ENCODE measurements around the gene C1orf56. TPM values are rescaled to one million over a fixed set of nuclear protein-coding genes. Genes with fewer than 3 reads are reported as not detected.
A peak's percentile ranks its signal among the peaks of the same experiment; 100 is the strongest.

The C1orf56 gene
- total and polyA plus RNA-seq, 4 donors, result 1.5 to 11.2 (median 3.3) TPM

DNA sequence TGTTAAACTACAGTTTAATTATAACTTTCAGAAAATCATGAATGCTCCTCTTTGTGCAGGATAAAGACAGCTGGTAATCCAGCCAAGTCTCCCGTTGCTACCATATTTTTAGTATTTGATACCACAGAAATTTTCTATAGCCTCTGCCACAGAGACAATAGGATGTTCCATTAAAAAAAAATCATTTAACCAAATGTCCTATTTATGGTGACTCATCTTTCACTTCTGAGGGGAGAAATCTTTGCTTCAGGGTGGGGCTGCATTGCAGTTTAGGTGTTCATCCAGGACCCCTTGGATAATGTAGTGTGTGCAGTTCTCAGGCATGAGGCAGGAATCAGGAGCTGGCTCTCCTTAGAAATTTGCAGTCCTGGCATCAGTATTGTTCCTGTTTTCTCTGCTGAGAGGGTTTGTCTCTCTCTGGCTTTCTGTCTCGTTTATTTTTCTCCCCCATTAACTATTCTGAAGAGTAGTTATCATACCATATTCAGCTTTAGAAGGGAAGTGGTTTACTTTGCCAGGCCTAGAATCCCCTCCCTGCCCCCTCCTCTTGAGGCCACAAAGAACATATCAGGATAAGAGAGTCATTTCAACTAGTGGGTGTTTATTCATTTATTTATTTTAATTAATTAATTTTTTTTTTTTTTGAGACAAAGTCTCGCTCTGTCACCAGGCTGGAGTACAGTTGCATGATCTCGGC is 36.2 kb upstream of the C1orf56 start:
- Histone ChIP-seq H3K36me3 (ENCODE audit: control insufficient read depth in 4 of 4, insufficient read depth in 3 of 4, low read depth in 1 of 4, low read length in 3 of 4) (peaks cover 0 to 2% (median 0%) of the 10 kb centered on the region in 4 donors), H3K9me3 (ENCODE audit: control insufficient read depth in 4 of 4, low read length in 3 of 4) (no peaks in the 10 kb centered on the region), H3K4me3 (ENCODE audit: low read depth in 1 of 3, low read length in 3 of 3) (no peak overlapping the region), H3K9ac (ENCODE audit: low read depth in 1 of 2, low read length in 2 of 2) (no peak overlapping the region), H3K27me3 (ENCODE audit: control insufficient read depth in 4 of 4, insufficient read depth in 4 of 4, low read length in 3 of 4) (no peaks in the 10 kb centered on the region), H3K4me1 (ENCODE audit: control insufficient read depth in 4 of 4, insufficient read depth in 4 of 4, low read length in 3 of 4) (peaks cover 13 to 62% (median 51%) of the 10 kb centered on the region in 4 donors), H3K27ac (ENCODE audit: low read depth in 1 of 2, low read length in 2 of 2) (no peak overlapping the region)
- TF ChIP-seq EGR1 (IDR thresholded peaks at IDR 0.05; ENCODE audit: low read depth in 2 of 2) (no peak), TAF1 (conservative IDR thresholded peaks at IDR 0.05) (no peak), RXRA (IDR thresholded peaks at IDR 0.05) (no peak), MAX (IDR thresholded peaks at IDR 0.05) (no peak), HNF4G (IDR thresholded peaks at IDR 0.05) (no peak), RAD21 (IDR thresholded peaks at IDR 0.05) (no peak), GABPA (IDR thresholded peaks at IDR 0.05 in 1 of 2, conservative IDR thresholded peaks at IDR 0.05 in 1 of 2) (no peak)
- TF ChIP-seq, protein P1, sequence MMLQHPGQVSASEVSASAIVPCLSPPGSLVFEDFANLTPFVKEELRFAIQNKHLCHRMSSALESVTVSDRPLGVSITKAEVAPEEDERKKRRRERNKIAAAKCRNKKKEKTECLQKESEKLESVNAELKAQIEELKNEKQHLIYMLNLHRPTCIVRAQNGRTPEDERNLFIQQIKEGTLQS (IDR thresholded peaks at IDR 0.05), result no peak
- DNase-seq (ENCODE audit: low spot score), result no peak
- 60% methylated on average over 4 of the region's 4 CpGs for WGBS

DNA sequence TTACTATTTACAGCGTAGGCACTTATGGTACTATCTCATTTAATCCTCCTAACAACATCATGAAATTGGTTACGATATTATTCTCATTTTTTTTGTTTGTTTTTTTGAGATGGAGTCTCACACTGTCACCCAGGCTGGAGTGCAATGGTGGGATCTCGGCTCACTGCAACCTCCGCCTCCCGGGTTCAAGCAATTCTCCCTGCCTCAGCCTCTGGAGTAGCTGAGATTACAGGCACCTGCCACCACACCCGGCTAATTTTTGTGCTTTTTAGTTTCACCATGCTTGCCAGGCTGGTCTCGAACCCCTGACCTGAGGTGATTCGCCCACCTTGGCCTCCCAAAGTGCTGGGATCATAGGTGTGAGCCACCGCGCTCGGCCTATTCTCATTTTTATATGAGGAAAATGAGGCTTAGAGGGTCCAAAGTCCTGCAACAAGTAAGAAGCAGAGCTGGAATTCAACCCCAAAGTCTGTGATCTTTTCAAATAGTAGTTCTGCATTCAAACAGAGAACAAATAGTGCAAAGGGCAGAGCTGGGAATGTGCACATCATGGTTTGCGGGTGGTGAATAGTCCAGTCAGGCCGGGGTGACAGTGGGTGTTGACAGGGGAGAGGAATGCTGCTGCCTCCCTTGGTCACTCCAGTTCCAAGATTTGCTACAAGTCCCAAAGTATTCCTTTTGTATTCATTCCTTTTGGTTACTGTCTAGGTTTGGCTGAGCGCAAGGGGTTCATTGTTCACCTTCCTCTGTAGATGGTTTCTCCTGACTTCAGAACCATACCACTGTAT is 34.7 kb upstream of the C1orf56 start:
- peak; percentile 52 for DNase-seq (ENCODE audit: low spot score)
- Histone ChIP-seq H3K4me1 (ENCODE audit: control insufficient read depth in 4 of 4, insufficient read depth in 4 of 4, low read length in 3 of 4) (peaks cover 9 to 48% (median 42%) of the 10 kb centered on the region in 4 donors), H3K36me3 (ENCODE audit: control insufficient read depth in 4 of 4, insufficient read depth in 3 of 4, low read depth in 1 of 4, low read length in 3 of 4) (peaks cover 0 to 4% (median 1%) of the 10 kb centered on the region in 4 donors), H3K27me3 (ENCODE audit: control insufficient read depth in 4 of 4, insufficient read depth in 4 of 4, low read length in 3 of 4) (no peaks in the 10 kb centered on the region), H3K27ac (ENCODE audit: low read depth in 1 of 2, low read length in 2 of 2) (peak overlapping the region; percentile 34 to 71), H3K4me3 (ENCODE audit: low read depth in 1 of 3, low read length in 3 of 3) (no peak overlapping the region), H3K9me3 (ENCODE audit: control insufficient read depth in 4 of 4, low read length in 3 of 4) (no peaks in the 10 kb centered on the region), H3K9ac (ENCODE audit: low read depth in 1 of 2, low read length in 2 of 2) (peak overlapping the region in 1 of 2 donors; percentile 49)
- 48% methylated on average over 14 of the region's 14 CpGs for whole genome bisulfite sequencing
- TF ChIP-seq ZBTB33 (IDR thresholded peaks at IDR 0.05), result peak; percentile 79
- TF ChIP-seq CTCF (IDR thresholded peaks at IDR 0.05; ENCODE audit: low read depth, low read length, missing input control), result no peak
- peak; percentile 74 for TF ChIP-seq FOXA2 (IDR thresholded peaks at IDR 0.05)
- TF ChIP-seq EGR1 (IDR thresholded peaks at IDR 0.05; ENCODE audit: low read depth in 2 of 2), result peak in 1 of 2 donors; percentile 62
- TF ChIP-seq RXRA (IDR thresholded peaks at IDR 0.05), result peak; percentile 89 to 94
- TF ChIP-seq FOXA1 (IDR thresholded peaks at IDR 0.05), result peak; percentile 75
- TF ChIP-seq SP1 (IDR thresholded peaks at IDR 0.05), result peak; percentile 99
- peak; percentile 94 for TF ChIP-seq NR2F2 (IDR thresholded peaks at IDR 0.05)
- peak; percentile 85 for TF ChIP-seq YY1 (IDR thresholded peaks at IDR 0.05)
- no peak for TF ChIP-seq TAF1 (conservative IDR thresholded peaks at IDR 0.05)
- TF ChIP-seq RAD21 (IDR thresholded peaks at IDR 0.05), result peak; percentile 38 to 45
- peak; percentile 75 for TF ChIP-seq MAX (IDR thresholded peaks at IDR 0.05)
- peak; percentile 85 to 92 for TF ChIP-seq JUND (IDR thresholded peaks at IDR 0.05)
- peak; percentile 89 for TF ChIP-seq REST (IDR thresholded peaks at IDR 0.05)
- TF ChIP-seq, protein P1 (IDR thresholded peaks at IDR 0.05), result no peak
- peak in 1 of 2 donors; percentile 59 for TF ChIP-seq GABPA (IDR thresholded peaks at IDR 0.05 in 1 of 2, conservative IDR thresholded peaks at IDR 0.05 in 1 of 2)
- TF ChIP-seq HNF4A (conservative IDR thresholded peaks at IDR 0.05), result peak; percentile 99
- TF ChIP-seq HNF4G (IDR thresholded peaks at IDR 0.05), result peak; percentile 98
